ELF-1 (cell line): ENCODE measurements around the gene RTP1.
A peak's percentile ranks its signal among the peaks of the same experiment; 100 is the strongest.
"Not testable (repeated sequence)": the region's sequence is repeated elsewhere in the genome, so short reads cannot be mapped to it uniquely, and the experiment has no call there.

ENCODE experiments used
- DNase-seq: peaks from one replicate; pipeline ENCODE4 v3.0.0-alpha.2; 2016; ENCODE audit warnings: low read depth, low spot score

RTP1 gene

GRCh38 chr3:187198490-187198889, 1.2 kb downstream of the RTP1 start:
- no peak for DNase-seq

- DNase-seq = not testable (repeated sequence)
These were observed 2.3 kb downstream of the RTP1 start for GRCh38 chr3:187199463-187200050.

GRCh38 chr3:187205683-187206082, 8.4 kb downstream of the RTP1 start:
- DNase-seq = no peak

GRCh38 chr3:187207062-187207461, 9.8 kb downstream of the RTP1 start:
- DNase-seq = no peak

- DNase-seq = no peak
These were observed 10.3 kb downstream of the RTP1 start for GRCh38 chr3:187207624-187208023.

GRCh38 chr3:187208159-187208558, 10.9 kb downstream of the RTP1 start:
- no peak for DNase-seq

- no peak for DNase-seq
These were observed 12.2 kb downstream of the RTP1 start for GRCh38 chr3:187209491-187209890.

GRCh38 chr3:187210091-187210490, 12.8 kb downstream of the RTP1 start:
- DNase-seq = no peak

GRCh38 chr3:187210545-187211327, 13.4 kb downstream of the RTP1 start:
- DNase-seq = peak; percentile 4

GRCh38 chr3:187211532-187212195, 14.4 kb downstream of the RTP1 start:
- no peak for DNase-seq

GRCh38 chr3:187212196-187212545, 14.9 kb downstream of the RTP1 start:
- no peak for DNase-seq

GRCh38 chr3:187212705-187213104, 15.4 kb downstream of the RTP1 start:
- DNase-seq = no peak

- DNase-seq = no peak
These were observed 16.3 kb downstream of the RTP1 start for GRCh38 chr3:187213616-187214015.

GRCh38 chr3:187215460-187215859, 18.2 kb downstream of the RTP1 start:
- DNase-seq = no peak

- no peak for DNase-seq
These were observed 25.5 kb downstream of the RTP1 start for GRCh38 chr3:187222801-187223200.

- no peak for DNase-seq
These were observed 26.5 kb downstream of the RTP1 start for GRCh38 chr3:187223799-187224198.

- no peak for DNase-seq
These were observed 30.5 kb downstream of the RTP1 start for GRCh38 chr3:187227658-187228258.

- no peak for DNase-seq
These were observed 31.5 kb downstream of the RTP1 start for GRCh38 chr3:187228740-187229139.

- DNase-seq = no peak
These were observed 32.7 kb downstream of the RTP1 start for GRCh38 chr3:187230011-187230410.

- no peak for DNase-seq
These were observed 39.7 kb downstream of the RTP1 start for GRCh38 chr3:187236962-187237361.

GRCh38 chr3:187237741-187238140, 40.5 kb downstream of the RTP1 start:
- no peak for DNase-seq

GRCh38 chr3:187238239-187238638, 41.0 kb downstream of the RTP1 start:
- DNase-seq = no peak

GRCh38 chr3:187238835-187239234, 41.5 kb downstream of the RTP1 start:
- not testable (repeated sequence) for DNase-seq
